ENCODE measurements around the gene RGP1. TPM values are rescaled to one million over a fixed set of nuclear protein-coding genes. Genes with fewer than 3 reads are reported as not detected.
A peak's percentile ranks its signal among the peaks of the same experiment; 100 is the strongest.

The RGP1 gene
- polyA plus RNA-seq, 1 of the 3 experiments (the other 2 are of a cell fraction) = 16.1 TPM

- H3K4me2 ChIP-seq = 0 out of 2 replicates have a peak overlapping the region, but pooled peaks have one; percentile 19
- no peaks in the 10 kb centered on the region for H3K9me2 ChIP-seq
- H3K36me3 ChIP-seq (replicated peaks in 1 of 2; ENCODE audit: control insufficient read depth in 1 of 2, insufficient read depth in 2 of 2, low read length in 1 of 2) = peaks cover 0 to 3% of the 10 kb centered on the region in 2 experiments
- peak; percentile 92 for DNase-seq
- peaks cover 4% of the 10 kb centered on the region for H3F3A ChIP-seq (replicated peaks; ENCODE audit: insufficient read depth)
- no peak overlapping the region for H3K4me3 ChIP-seq (ENCODE audit: low read depth in 2 of 2, low read length in 1 of 2)
- H3K9ac ChIP-seq = no peak overlapping the region
- peaks cover 0 to 12% of the 10 kb centered on the region in 2 experiments; a peak in 1 of 4 replicates for H3K4me1 ChIP-seq (ENCODE audit: control insufficient read depth in 1 of 2, insufficient read depth in 2 of 2, low read depth in 1 of 2, low read length in 1 of 2)
- H3K79me2 ChIP-seq (ENCODE audit: insufficient read depth) = no peaks in the 10 kb centered on the region
- TF ChIP-seq YY1 (IDR thresholded peaks at IDR 0.05; ENCODE audit: low read depth) (no peak), MEF2A (IDR thresholded peaks at IDR 0.05; ENCODE audit: borderline replicate concordance, low read depth) (no peak), TCF12 (IDR thresholded peaks at IDR 0.05) (no peak), SMC3 (IDR thresholded peaks at IDR 0.05; ENCODE audit: low read depth, low read length) (peak; percentile 72), CTCF (IDR thresholded peaks at IDR 0.05) (peak; percentile 86), EP300 (IDR thresholded peaks at IDR 0.05; ENCODE audit: borderline replicate concordance in 1 of 2, low read depth in 1 of 2, low read length in 1 of 2) (no peak), GABPA (IDR thresholded peaks at IDR 0.05; ENCODE audit: low read depth) (no peak), RAD21 (IDR thresholded peaks at IDR 0.05; ENCODE audit: low read length) (peak; percentile 95), CHD2 (IDR thresholded peaks at IDR 0.05; ENCODE audit: low read length, partially characterized antibody) (no peak), FOXJ3 (CRISPR knock-in tag; IDR thresholded peaks at IDR 0.05) (no peak), USF1 (IDR thresholded peaks at IDR 0.05; ENCODE audit: borderline replicate concordance, low read depth) (no peak), TEAD4 (IDR thresholded peaks at IDR 0.05; ENCODE audit: borderline replicate concordance, insufficient read depth) (no peak), REST (IDR thresholded peaks at IDR 0.05; ENCODE audit: low read depth, low read length) (no peak), SIN3A (IDR thresholded peaks at IDR 0.05; ENCODE audit: borderline replicate concordance, low read depth, low read length) (no peak), EZH2phosphoT487 (IDR thresholded peaks at IDR 0.05; ENCODE audit: borderline replicate concordance, low read depth) (no peak)
- TF ChIP-seq, protein P1, sequence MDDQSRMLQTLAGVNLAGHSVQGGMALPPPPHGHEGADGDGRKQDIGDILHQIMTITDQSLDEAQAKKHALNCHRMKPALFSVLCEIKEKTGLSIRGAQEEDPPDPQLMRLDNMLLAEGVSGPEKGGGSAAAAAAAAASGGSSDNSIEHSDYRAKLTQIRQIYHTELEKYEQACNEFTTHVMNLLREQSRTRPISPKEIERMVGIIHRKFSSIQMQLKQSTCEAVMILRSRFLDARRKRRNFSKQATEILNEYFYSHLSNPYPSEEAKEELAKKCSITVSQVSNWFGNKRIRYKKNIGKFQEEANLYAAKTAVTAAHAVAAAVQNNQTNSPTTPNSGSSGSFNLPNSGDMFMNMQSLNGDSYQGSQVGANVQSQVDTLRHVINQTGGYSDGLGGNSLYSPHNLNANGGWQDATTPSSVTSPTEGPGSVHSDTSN (IDR thresholded peaks at IDR 0.05) = no peak
- TF ChIP-seq, protein P2, sequence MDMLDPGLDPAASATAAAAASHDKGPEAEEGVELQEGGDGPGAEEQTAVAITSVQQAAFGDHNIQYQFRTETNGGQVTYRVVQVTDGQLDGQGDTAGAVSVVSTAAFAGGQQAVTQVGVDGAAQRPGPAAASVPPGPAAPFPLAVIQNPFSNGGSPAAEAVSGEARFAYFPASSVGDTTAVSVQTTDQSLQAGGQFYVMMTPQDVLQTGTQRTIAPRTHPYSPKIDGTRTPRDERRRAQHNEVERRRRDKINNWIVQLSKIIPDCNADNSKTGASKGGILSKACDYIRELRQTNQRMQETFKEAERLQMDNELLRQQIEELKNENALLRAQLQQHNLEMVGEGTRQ (IDR thresholded peaks at IDR 0.05; ENCODE audit: borderline replicate concordance, low read depth, low read length) = no peak
- TF ChIP-seq, protein P3, sequence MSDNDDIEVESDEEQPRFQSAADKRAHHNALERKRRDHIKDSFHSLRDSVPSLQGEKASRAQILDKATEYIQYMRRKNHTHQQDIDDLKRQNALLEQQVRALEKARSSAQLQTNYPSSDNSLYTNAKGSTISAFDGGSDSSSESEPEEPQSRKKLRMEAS (IDR thresholded peaks at IDR 0.05; ENCODE audit: low read depth) = no peak
- H4K20me1 ChIP-seq (ENCODE audit: insufficient read depth) = no peaks in the 10 kb centered on the region
- H3K27ac ChIP-seq (ENCODE audit: low read depth in 2 of 2, low read length in 1 of 2) = no peak overlapping the region
- H3K9me3 ChIP-seq = no peaks in the 10 kb centered on the region
- WGBS (ENCODE audit: low lambda C conversion rate) = 72% methylated on average over 37 of the region's 37 CpGs
- ChIA-PET POLR2A (interaction anchor here (0.6 to 1.3 kb wide), 3 partner anchors 21 to 67 kb away, joined by 3 to 5 read pairs (median 5); partner anchors contain the start of genes HINT2 and SPAG8), CTCF (interaction anchor here (0.5 to 6.5 kb wide), 71 partner anchors 8 to 246 kb away, joined by 3 to 136 read pairs (median 5); partner anchors contain the start of genes CCDC107, CREB3, FAM221B and GBA2)
- peak overlapping the region; percentile 66; the same call in 1 of the 2 replicates for H2AFZ ChIP-seq (ENCODE audit: low read depth)
- H3K27me3 ChIP-seq (ENCODE audit: insufficient read depth) = no peaks in the 10 kb centered on the region
These were observed 41.6 kb downstream of the RGP1 start for GRCh38 chr9:35790385-35791296.
